ENCODE results near the gene PTP4A1.

PTP4A1 gene

DNA sequence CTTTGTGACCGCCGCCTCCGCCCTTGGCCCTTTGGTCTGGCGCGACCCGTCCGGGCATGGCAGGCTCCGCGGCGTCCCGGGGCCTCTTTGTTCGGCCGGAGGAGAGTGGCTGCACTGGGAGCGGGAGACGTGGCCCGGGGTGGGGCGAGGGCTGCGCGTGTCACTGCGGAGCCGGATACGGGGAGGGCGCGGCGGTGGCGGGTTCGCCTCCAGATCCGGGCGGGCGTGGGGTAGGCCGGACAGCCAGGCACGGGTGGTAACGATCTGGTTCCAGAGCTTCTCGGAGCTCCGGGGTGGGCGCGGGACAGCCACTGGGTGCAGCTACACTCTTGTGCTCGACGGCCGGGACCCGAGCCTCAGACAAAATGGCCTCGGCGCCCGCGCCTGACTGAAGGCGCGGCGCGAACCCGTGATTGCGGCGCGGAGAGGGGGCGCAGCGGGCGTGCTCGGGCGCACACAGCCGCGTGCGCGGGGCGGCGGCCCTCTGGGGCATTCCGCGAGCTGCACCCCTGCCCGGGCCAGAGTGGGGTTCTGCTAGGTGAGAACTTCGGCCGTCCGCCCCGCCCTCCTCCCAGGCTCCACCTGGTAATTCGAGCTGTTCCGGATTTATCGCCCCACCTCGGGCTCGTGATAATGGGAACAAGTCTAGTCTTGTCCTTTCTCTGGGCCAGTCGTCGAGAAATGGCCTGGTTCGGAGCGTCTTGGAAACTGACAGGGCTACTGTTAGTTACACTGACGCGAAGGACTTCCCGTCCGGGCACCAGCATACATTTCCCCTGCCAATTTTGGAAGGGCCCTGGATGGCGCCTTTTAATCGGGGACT lies 1.0 kb downstream of the PTP4A1 start:
- peaks cover 0 to 22% (median 9%) of the 10 kb centered on the region in 4 donors for H3K4me1 ChIP-seq
- no peaks in the 10 kb centered on the region for H3K9me3 ChIP-seq
- H3K4me3 ChIP-seq = peak overlapping the region; percentile 96 to 100
- TF ChIP-seq, protein P1, sequence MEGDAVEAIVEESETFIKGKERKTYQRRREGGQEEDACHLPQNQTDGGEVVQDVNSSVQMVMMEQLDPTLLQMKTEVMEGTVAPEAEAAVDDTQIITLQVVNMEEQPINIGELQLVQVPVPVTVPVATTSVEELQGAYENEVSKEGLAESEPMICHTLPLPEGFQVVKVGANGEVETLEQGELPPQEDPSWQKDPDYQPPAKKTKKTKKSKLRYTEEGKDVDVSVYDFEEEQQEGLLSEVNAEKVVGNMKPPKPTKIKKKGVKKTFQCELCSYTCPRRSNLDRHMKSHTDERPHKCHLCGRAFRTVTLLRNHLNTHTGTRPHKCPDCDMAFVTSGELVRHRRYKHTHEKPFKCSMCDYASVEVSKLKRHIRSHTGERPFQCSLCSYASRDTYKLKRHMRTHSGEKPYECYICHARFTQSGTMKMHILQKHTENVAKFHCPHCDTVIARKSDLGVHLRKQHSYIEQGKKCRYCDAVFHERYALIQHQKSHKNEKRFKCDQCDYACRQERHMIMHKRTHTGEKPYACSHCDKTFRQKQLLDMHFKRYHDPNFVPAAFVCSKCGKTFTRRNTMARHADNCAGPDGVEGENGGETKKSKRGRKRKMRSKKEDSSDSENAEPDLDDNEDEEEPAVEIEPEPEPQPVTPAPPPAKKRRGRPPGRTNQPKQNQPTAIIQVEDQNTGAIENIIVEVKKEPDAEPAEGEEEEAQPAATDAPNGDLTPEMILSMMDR (IDR thresholded peaks at IDR 0.05) = no peak
- H3K27ac ChIP-seq = peak overlapping the region; percentile 100
- intact Hi-C loops (cut with DNase I; ENCODE audit: low total_unique reads) = loop anchor here (5.0 kb wide), 1 partner anchor 64 kb away; the partner anchor contains the start of gene PHF3
- DNase-seq = peak; percentile 82 to 89
- peaks cover 18 to 24% (median 20%) of the 10 kb centered on the region in 3 donors for H3K36me3 ChIP-seq
- H3K27me3 ChIP-seq = no peaks in the 10 kb centered on the region

DNA sequence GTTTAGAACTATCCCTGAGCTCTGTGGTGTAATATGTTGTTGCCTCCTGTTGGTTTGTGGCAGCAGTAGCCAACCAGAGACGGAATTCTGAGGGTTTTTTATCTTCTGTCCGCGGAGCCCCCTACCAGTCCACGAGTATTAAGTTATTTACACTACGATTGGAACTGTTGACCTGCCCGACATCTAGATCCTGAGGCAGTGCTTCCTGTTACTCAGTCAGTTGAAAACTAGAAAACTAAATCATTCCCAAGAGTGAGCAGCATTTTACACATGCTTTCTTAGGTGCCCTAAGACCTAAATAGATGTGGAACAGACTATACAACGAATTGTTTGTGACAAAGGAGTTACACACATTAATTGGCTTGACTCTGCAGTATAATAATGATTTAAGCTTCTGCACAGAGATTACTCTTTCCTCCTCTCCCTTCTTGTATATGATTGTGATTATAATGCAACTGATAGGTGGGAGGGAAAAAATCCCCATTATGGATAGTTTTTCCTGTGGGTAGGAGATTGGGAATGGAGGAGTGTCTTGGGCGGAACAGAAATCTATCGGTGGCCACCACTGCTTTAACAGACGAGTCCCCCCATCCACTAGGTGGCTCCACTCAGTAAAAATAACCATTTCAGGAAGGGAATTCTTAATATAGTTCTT lies 1.7 kb downstream of the PTP4A1 start:
- Histone ChIP-seq H3K27me3 (no peaks in the 10 kb centered on the region), H3K27ac (peak overlapping the region; percentile 100), H3K36me3 (peaks cover 23 to 30% (median 25%) of the 10 kb centered on the region in 3 donors), H3K9me3 (no peaks in the 10 kb centered on the region), H3K4me3 (peak overlapping the region; percentile 96 to 100), H3K4me1 (peaks cover 0 to 22% (median 9%) of the 10 kb centered on the region in 4 donors)
- intact Hi-C loops (cut with DNase I; ENCODE audit: low total_unique reads) = loop anchor here (5.0 kb wide), 1 partner anchor 63 kb away; the partner anchor contains the start of gene PHF3
- DNase-seq = no peak
- TF ChIP-seq, protein P1 (IDR thresholded peaks at IDR 0.05) = peak in 1 of 2 experiments; percentile 38

DNA sequence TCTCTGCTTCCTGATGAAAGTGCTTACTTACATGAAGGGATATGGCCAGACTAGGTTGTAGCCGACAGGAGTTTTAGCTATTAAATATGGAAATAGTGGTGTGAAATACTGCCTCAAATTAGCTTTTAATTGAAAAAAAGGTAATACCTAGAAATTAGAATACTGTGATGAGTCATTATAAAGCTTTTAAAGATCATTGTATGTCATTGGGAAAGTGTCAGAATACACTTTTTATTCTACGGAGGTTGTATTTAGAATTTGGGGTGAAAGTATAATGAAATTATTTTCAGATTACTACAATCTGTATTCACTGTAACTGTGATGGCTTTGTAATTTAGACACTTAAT lies 2.2 kb downstream of the PTP4A1 start:
- peaks cover 28 to 35% (median 30%) of the 10 kb centered on the region in 3 donors for H3K36me3 ChIP-seq
- peaks cover 0 to 22% (median 9%) of the 10 kb centered on the region in 4 donors for H3K4me1 ChIP-seq
- no peaks in the 10 kb centered on the region for H3K27me3 ChIP-seq
- no peak for DNase-seq
- intact Hi-C loops (cut with DNase I; ENCODE audit: low total_unique reads) = loop anchor here (5.0 kb wide), 1 partner anchor 63 kb away; the partner anchor contains the start of gene PHF3
- TF ChIP-seq, protein P1 (IDR thresholded peaks at IDR 0.05) = no peak
- H3K27ac ChIP-seq = peak overlapping the region in 1 of 2 donors; percentile 100
- H3K9me3 ChIP-seq = no peaks in the 10 kb centered on the region
- peak overlapping the region; percentile 96 to 100 for H3K4me3 ChIP-seq

DNA sequence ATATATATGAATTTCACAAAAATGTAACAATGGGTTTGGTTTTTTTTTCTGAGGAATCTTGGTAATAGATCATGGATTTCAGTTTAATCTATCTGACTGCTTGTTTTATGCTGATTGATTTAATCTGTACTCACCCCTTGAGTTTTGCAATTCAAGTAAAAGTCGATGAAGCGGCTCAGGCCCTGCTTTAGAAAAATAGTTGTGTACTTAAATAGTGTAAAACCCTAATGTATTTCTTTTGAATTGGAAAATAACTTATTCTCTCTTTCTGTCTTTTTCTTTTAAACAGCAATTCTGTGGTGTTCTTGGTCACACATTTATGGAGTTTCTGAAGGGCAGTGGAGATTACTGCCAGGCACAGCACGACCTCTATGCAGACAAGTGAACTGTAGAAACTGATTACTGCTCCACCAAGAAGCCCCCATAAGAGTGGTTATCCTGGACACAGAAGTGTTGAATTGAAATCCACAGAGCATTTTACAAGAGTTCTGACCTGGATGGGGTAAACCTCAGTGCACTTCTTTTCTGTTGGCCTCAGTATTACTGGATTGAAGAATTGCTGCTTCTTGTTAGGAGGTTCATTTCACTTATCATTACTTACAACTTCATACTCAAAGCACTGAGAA lies 4.0 kb downstream of the PTP4A1 start:
- intact Hi-C loops (cut with DNase I; ENCODE audit: low total_unique reads) = no loop called here

More for the DNA sequence above, 4.0 kb downstream of the PTP4A1 start:
- Histone ChIP-seq H3K4me3 (no peak overlapping the region), H3K9me3 (no peaks in the 10 kb centered on the region), H3K27ac (no peak overlapping the region), H3K4me1 (peaks cover 0 to 21% (median 8%) of the 10 kb centered on the region in 4 donors), H3K36me3 (peaks cover 45 to 52% (median 46%) of the 10 kb centered on the region in 3 donors), H3K27me3 (no peaks in the 10 kb centered on the region)
- DNase-seq = no peak
- TF ChIP-seq, protein P1 (IDR thresholded peaks at IDR 0.05) = no peak
